HepG2 (cell line): ENCODE measurements around the gene OST4. TPM values are rescaled to one million over a fixed set of nuclear protein-coding genes. Genes with fewer than 3 reads are reported as not detected.

Source experiments
- AKNA ChIP-seq: sonication (generic); formaldehyde crosslinking; IDR thresholded peaks from 2 replicates; pipeline ENCODE4 v1.4.0; 2020; ENCODE audit warnings: missing genetic modification reagents, borderline replicate concordance
- BORCS8-MEF2B ChIP-seq: sonication (generic); formaldehyde crosslinking; IDR thresholded peaks from 2 replicates; pipeline ENCODE4 v1.8.0; 2022; ENCODE audit warnings: mild to moderate bottlenecking, missing genetic modification reagents
- FLYWCH1 ChIP-seq: sonication (generic); formaldehyde crosslinking; IDR thresholded peaks from 2 replicates; pipeline ENCODE4 v1.8.1; 2023; ENCODE audit warnings: mild to moderate bottlenecking, missing genetic modification reagents
- FOSL2 ChIP-seq: sonication (generic); formaldehyde crosslinking; IDR thresholded peaks from 2 replicates; pipeline ENCODE4 v1.4.0; 2020; ENCODE audit warnings: missing genetic modification reagents
- FOXA1 ChIP-seq, 2 experiments: fragments of 450-650 bp in 1 of 2; sonication (generic) in 1 of 2; formaldehyde crosslinking in 1 of 2; IDR thresholded peaks; 2 replicates each; pipeline versions ENCODE4 v1.4.0 to v1.6.1; 2016 to 2020; ENCODE audit warnings: missing genetic modification reagents in 1 of 2
- GABPA ChIP-seq, 2 experiments: IDR thresholded peaks; 2 replicates each; pipeline ENCODE4 v1.6.1; 2011 to 2016; ENCODE audit warnings: low read depth in 2 of 2, low read length in 1 of 2, missing biosample characterization in 1 of 2, missing genetic modification characterization in 1 of 2
- NPAS2 ChIP-seq: sonication (generic); formaldehyde crosslinking; IDR thresholded peaks from 2 replicates; pipeline ENCODE4 v1.8.0; 2022; ENCODE audit warnings: mild to moderate bottlenecking, missing genetic modification reagents, borderline replicate concordance
- RAD21 ChIP-seq: fragments of 450-650 bp; formaldehyde crosslinking; IDR thresholded peaks from 2 replicates; pipeline ENCODE4 v1.5.0; 2020; ENCODE audit warnings: mild to moderate bottlenecking
- RFX3 ChIP-seq: IDR thresholded peaks from 2 replicates; pipeline ENCODE4 v1.6.1; 2016; ENCODE audit warnings: missing biosample characterization, missing genetic modification reagents
- SP5 ChIP-seq: IDR thresholded peaks from 2 replicates; pipeline ENCODE4 v1.6.1; 2016; ENCODE audit warnings: low read depth, borderline replicate concordance
- TEAD2 ChIP-seq: sonication (generic); formaldehyde crosslinking; IDR thresholded peaks from 2 replicates; pipeline ENCODE4 v1.9.0; 2021; ENCODE audit warnings: missing genetic modification reagents
- THAP11 ChIP-seq: IDR thresholded peaks from 2 replicates; pipeline ENCODE4 v1.6.1; 2016; ENCODE audit warnings: missing biosample characterization, missing genetic modification reagents
- ZBTB46 ChIP-seq: sonication (generic); formaldehyde crosslinking; IDR thresholded peaks from 2 replicates; pipeline ENCODE4 v1.4.0; 2020; ENCODE audit warnings: mild to moderate bottlenecking, missing genetic modification reagents, borderline replicate concordance
- ZFP36L1 ChIP-seq: sonication (generic); formaldehyde crosslinking; IDR thresholded peaks from 2 replicates; pipeline ENCODE4 v1.8.0; 2022; ENCODE audit warnings: mild to moderate bottlenecking, missing genetic modification reagents, moderate library complexity
- ZNF160 ChIP-seq: sonication (generic); formaldehyde crosslinking; IDR thresholded peaks from 2 replicates; pipeline ENCODE4 v1.8.0; 2022; ENCODE audit warnings: mild to moderate bottlenecking, inconsistent platforms, missing genetic modification reagents
- ZNF232 ChIP-seq: sonication (generic); formaldehyde crosslinking; IDR thresholded peaks from 2 replicates; pipeline ENCODE4 v1.4.0; 2020; ENCODE audit warnings: missing genetic modification reagents, borderline replicate concordance
- ZNF235 ChIP-seq: sonication (generic); formaldehyde crosslinking; IDR thresholded peaks from 2 replicates; pipeline ENCODE4 v1.8.1; 2023; ENCODE audit warnings: mild to moderate bottlenecking, missing genetic modification reagents, borderline replicate concordance
- ZNF280B ChIP-seq: sonication (generic); formaldehyde crosslinking; IDR thresholded peaks from 2 replicates; pipeline ENCODE4 v1.5.0; 2020; ENCODE audit warnings: missing genetic modification reagents, mild to moderate bottlenecking, borderline replicate concordance
- ZNF703 ChIP-seq: sonication (generic); formaldehyde crosslinking; IDR thresholded peaks from 2 replicates; pipeline ENCODE4 v1.5.1; 2020; ENCODE audit warnings: missing genetic modification reagents, mild to moderate bottlenecking, moderate library complexity, borderline replicate concordance
- ZNF740 ChIP-seq: sonication (generic); formaldehyde crosslinking; IDR thresholded peaks from 2 replicates; pipeline ENCODE4 v1.4.0; 2020; ENCODE audit warnings: missing genetic modification reagents
- ZNF746 ChIP-seq: sonication (generic); formaldehyde crosslinking; IDR thresholded peaks from 2 replicates; pipeline ENCODE4 v1.8.0; 2022; ENCODE audit warnings: mild to moderate bottlenecking, missing genetic modification reagents
- polyA plus RNA-seq, 8 experiments: library from polyadenylated mRNA; depleted of rRNA in 3 of 8; stranded (reverse) in 7 of 8; unstranded in 1 of 8; fragments of >200 nt; fragmentation: Illumina TruSeq in 4 of 8; extraction: Trizol in 4 of 8; gene quantifications; 2 replicates each; pipeline versions ENCODE4 v1.2.1 to v1.2.3, GENCODE V29; 2011 to 2016; ENCODE audit warnings: low read depth in 4 of 8, missing spikeins in 1 of 8, mixed read lengths in 1 of 8; ENCODE audit not compliant: insufficient read depth in 1 of 8
- total RNA-seq, 5 experiments: library from RNA; depleted of rRNA; stranded (reverse); fragments of >200 nt; fragmentation: Illumina TruSeq; extraction: Trizol; gene quantifications; 2 replicates each; pipeline ENCODE4 v1.2.3, GENCODE V29; 2016; ENCODE audit warnings: low read depth in 1 of 5

OST4 gene
- total and polyA plus RNA-seq, 2 of the 13 experiments (the other 11 are each of a cell fraction or from before 2014, with no cell fraction given), result 498 to 584 TPM

GRCh38 chr2:27050281-27050995, 21.0 kb downstream of the OST4 start (continued):
- TF ChIP-seq SP5 (CRISPR knock-in tag), result no peak; the same call in 1 of the 2 replicates
- TF ChIP-seq ZNF235 (CRISPR knock-in tag), result peak; percentile 66
- TF ChIP-seq AKNA (CRISPR knock-in tag), result no peak; the same call in 1 of the 2 replicates
- TF ChIP-seq RAD21 (CRISPR knock-in tag), result peak; percentile 48
- peak; percentile 93; the same call in 1 of the 2 replicates for TF ChIP-seq BORCS8-MEF2B (CRISPR knock-in tag)
- no peak for TF ChIP-seq NPAS2 (CRISPR knock-in tag)
- no peak for TF ChIP-seq TEAD2 (CRISPR knock-in tag)
- no peak for TF ChIP-seq ZBTB46 (CRISPR knock-in tag)
- peak; percentile 81 for TF ChIP-seq ZFP36L1
- no peak for TF ChIP-seq ZNF740 (CRISPR knock-in tag)
- TF ChIP-seq ZNF746 (CRISPR knock-in tag), result no peak; the same call in 1 of the 2 replicates
- no peak for TF ChIP-seq GABPA (IDR thresholded peaks at IDR 0.05; ENCODE audit: low read depth, low read length)
- peak; percentile 58 for TF ChIP-seq GABPA (CRISPR knock-in tag; IDR thresholded peaks at IDR 0.05; ENCODE audit: low read depth)
- no peak for TF ChIP-seq ZNF232
- TF ChIP-seq FLYWCH1 (CRISPR knock-in tag), result no peak; the same call in 1 of the 2 replicates
- no peak for TF ChIP-seq RFX3 (CRISPR knock-in tag)
- peak; percentile 65; the same call in 1 of the 2 replicates for TF ChIP-seq ZNF280B
- peak; percentile 76; the same call in 1 of the 2 replicates for TF ChIP-seq ZNF160 (CRISPR knock-in tag)
- TF ChIP-seq FOSL2 (CRISPR knock-in tag), result peak; percentile 10; the same call in 1 of the 2 replicates
- TF ChIP-seq ZNF703 (CRISPR knock-in tag), result peak; percentile 91; the same call in 1 of the 2 replicates
- peak; percentile 82 for TF ChIP-seq THAP11 (CRISPR knock-in tag)
- TF ChIP-seq FOXA1 (IDR thresholded peaks at IDR 0.05), result no peak
- peak; percentile 5; the same call in 1 of the 2 replicates for TF ChIP-seq FOXA1 (CRISPR knock-in tag; IDR thresholded peaks at IDR 0.05)
